Stimulated activated CD4-positive, alpha-beta T cell treated with anti-CD3 and anti-CD28 coated beads, Interleukin-2, amount 100 ng/mL, for 48 hours (primary cell): ENCODE data around the gene TMEM232.
"Not testable (repeated sequence)": the region's sequence is repeated elsewhere in the genome, so short reads cannot be mapped to it uniquely, and the experiment has no call there.

ENCODE experiments used
- DNase-seq, 2 donors: peaks; one replicate each; pipeline ENCODE4 v3.0.0-alpha.2; 2020

TMEM232 gene

DNA sequence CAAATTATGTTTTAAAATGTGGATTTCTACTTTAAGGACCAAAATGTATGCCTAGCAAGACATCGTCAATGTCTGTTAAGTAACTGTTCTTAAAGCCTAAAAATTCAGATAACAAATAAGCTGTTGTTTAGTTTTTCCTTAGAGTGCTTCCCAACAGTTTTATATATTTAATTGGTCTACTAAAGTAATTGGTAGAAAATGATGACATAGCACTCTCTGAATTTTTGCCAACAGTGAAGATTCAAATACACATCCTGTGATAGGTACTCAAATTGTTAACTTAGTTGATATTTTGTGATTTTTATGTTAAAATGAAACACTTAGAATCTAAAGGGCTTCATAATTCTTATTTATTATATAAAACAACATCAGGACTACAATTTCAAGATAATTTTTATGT is 107.5 kb downstream of the TMEM232 start:
- no peak for DNase-seq

DNA sequence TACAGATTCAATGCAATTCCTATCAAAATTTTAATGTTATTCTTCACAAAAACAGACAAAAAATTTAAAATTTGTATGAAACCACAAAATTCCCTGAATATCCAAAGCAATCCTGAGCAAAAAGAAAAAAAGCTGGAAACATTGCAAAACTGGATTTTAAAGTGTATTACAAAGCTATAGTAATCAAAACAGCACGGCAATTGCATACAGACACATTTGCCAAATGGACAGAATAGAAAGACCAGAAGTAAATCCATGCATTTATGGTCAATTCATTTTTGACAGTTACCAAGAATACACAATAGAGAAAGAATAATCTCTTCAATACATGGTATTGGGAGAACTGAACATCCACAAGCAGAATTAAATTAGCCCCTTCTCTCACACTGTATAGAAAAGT is 110.5 kb downstream of the TMEM232 start:
- DNase-seq, result no peak

DNA sequence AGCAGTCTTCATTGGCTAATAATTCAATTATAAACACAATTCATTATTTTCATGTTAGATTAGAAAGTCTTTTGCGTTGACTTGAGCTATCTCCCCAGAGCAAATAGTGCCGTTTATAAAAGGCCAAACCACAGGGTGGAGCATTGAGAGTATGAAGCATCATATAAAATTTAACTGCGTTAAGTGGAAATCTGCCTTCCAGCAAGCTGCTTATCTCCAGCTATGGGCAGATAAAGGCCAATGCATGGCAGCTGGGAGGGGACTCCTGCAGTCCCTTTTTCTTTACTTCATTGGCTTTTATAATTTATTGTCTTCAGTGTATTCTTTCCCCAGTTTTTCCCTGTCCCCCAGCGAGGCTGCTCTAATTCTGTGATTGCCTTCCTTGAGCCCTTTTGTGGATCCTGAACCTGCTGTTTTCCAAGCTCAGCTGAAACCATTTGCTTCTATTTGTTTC is 113.7 kb downstream of the TMEM232 start:
- DNase-seq, result no peak

DNA sequence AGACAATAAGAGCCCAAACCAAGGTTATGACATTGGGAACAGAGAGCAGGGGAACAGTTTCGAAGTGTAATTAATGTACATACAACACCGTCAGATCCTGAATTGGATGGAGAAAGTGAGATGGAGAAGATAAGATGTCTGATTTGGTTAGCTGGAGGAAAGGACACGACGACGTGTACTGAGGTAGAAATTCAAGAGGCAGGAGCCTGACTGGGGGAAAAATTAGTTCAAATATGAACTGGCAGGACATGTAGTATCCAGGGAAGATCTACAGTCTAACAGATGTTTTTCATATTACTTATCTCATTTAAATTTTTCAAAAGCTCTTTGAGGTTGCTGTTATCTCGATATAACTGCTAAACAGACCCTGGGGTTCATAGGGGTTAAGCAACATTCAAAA is 114.7 kb downstream of the TMEM232 start:
- DNase-seq, result no peak

DNA sequence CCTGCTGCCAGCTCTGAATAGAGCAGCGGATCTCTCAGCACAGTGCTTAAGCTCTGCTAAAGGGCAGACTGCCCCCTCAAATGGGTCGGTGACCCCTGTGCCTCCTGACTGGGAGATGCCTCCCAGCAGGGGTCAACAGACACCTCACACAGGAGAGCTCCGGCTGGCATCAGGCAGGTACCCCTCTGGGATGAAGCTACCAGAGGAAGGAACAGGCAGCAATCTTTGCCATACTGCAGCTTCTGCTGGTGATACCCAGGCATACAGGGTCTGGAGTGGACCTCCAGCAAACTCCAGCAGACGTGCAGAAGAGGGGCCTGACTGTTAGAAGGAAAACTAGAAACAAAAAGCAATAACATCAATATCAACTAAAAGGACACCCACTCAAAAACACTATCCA is 131.6 kb downstream of the TMEM232 start:
- no peak for DNase-seq

DNA sequence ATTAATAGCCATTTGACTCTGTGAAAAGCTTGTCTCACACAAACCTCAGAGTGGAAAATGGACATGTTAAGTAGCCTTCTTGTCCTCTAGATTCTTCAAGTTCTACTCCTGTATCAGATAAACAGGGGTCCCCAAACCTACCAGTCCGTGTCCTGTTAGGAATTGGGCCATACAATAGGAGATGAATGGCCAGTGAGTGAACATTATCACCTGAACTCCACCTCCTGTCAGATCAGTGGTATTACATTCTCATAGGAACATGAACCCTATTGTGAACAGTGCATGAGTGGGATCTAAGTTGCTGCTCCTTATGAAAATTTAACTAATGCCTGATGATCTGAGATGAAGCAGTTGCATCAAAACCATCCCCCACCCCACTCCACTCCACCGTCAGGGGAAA is 136.3 kb downstream of the TMEM232 start:
- no peak for DNase-seq

DNA sequence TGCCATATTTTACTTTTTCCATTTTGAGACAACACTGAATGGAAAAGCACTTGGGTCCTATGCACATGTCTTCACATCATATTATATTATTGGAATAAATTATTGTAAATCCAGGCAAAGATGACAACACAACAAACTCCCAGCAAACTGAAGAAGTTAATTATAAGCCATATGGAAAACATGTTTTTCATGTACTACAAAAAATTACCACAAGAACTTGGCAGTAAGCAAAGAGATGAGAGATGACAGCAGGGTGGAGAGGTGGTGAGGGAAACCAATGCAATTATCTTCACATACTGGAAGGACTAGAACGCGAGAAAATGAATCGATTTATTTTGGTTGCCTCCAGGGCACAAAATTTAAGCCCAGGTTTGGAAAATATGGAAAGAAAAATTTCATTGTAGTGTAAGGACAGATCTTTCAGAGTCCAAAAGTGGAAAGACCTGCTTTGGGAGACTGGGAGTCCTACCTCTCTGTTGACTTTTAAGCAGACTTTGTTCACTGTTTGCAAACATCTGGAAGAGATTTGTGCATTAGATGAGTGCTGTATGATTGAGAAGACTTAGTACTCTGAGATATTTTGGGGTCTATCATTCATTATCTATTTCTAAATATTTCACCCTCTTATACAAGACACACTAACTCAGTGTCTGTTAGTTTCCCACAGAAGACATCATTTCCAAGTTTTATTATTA is 138.0 kb downstream of the TMEM232 start:
- no peak for DNase-seq

DNA sequence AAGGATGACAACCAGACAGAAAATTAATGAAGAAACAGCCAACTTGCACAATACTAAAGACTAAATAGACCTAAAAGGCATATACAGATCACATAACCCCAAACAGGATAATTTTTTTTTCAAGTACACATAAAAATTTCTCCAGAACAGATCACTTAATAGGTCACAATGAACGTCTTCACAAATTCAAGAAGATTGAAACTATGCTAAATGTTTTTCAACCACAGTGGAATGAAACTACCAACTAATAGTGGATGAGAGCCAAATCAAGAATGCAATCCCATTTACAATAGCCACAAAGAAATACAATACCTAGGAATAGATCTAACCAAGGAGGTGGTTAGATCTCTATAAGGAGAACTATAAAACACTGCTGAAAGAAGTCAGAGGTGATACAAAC is 145.8 kb downstream of the TMEM232 start:
- no peak for DNase-seq

DNA sequence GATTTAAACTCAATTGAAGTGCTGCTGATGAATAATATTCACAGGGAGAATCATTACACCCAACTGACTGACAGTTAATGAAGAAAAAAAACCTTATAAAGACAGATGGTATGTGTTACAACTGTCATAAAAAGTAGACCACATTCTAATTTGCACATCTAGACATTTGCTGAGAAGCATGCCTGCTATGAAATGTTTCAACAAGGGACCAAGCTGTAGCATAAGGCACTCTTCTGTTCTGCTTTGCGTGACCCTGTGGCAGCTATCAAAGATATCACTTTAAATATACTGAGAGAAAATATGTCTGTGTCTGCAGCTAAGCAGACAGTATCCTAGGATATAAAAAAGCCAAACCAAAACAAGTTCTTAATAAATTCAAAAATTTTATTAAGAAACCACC is 153.7 kb downstream of the TMEM232 start:
- no peak for DNase-seq

DNA sequence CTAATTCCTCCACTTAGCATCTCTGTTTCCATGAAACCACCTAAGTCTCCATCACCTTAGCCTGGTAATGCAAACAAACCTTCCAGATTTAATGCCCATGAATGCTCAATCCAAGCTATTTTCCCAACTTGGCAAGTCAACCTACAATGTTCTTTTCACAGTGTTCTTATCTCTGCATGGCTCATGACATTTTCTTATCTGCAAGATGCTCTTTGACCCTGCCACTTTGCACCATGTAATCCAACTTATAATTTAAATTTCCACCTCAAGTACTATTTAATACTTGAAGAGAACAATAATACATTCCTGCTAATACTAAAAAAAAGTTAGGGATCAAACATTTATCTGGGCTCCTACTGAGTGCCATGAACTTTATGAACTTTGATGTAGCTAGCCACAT is 164.3 kb downstream of the TMEM232 start:
- no peak for DNase-seq

DNA sequence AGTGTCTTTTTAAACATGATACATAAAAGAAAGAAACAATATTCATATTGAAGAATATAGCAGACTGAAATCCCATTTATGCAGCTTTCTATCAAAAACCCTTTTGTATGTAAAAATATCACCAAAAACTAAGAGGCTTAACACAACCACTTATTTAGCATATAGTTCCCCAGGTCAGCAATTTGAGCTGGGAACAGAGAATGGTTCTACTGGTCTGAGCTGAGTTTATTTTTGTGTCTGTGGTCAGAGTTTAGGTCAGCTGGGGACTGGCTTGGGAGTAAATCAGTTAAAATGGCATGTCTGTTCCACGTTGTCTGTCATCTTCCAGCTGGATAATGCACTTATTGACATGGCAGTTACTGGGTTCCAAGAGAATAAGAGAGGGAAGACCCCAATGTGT is 165.0 kb downstream of the TMEM232 start:
- no peak for DNase-seq

DNA sequence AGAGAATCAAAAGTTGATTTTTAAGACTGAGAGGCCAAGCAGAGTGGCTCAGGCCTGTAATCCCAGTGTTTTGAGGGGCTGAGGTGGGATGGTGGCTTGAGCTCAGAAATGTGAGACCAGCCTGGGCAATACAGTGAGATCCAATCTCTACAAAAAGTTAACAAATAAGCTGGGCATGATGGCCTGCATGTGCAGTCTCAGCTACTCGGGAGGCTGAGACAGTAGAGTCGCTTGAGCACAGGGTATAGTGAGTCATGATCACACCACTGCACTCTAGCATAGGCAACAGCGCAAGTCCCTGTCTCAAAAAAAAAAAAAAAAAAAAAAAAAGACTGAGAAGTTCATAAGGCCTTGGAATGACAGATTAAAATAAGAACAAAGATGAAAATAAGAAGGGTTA is 177.2 kb downstream of the TMEM232 start:
- DNase-seq, result no peak

DNA sequence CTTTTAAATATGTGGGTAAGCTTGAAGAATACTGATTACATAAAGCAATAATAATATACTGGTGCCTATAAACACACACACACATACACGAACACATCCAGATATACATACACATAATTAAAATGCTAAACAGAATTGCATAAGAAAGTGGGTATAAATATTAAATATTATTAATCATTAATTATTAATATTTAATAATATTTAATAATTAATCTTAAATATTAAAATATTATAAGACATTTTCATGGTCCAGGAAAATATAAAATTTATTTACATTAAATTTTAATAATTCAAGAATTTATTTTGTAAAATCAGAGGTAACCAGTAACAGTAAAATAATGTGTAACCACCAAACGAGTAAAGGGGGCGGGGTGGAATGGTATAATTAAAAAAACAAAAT is 178.3 kb downstream of the TMEM232 start:
- DNase-seq, result no peak

DNA sequence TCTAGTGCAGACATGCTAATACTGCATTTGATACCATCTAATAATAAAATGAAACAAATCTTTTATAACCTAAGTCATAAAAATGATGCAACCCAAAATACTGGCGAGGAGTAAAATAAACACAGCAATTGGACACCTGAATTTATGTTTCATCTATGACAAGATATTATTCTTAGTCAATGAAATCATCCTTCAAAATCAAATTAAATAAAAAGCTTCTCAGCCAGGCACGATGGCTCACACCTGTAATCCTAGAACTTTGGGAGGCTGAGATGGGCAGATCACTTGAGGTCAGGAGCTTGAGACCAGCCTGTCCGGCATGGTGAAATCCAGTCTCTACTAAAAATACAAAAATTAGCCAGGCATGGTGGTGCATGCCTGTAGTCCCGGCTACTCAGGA is 179.0 kb downstream of the TMEM232 start:
- DNase-seq, result no peak

DNA sequence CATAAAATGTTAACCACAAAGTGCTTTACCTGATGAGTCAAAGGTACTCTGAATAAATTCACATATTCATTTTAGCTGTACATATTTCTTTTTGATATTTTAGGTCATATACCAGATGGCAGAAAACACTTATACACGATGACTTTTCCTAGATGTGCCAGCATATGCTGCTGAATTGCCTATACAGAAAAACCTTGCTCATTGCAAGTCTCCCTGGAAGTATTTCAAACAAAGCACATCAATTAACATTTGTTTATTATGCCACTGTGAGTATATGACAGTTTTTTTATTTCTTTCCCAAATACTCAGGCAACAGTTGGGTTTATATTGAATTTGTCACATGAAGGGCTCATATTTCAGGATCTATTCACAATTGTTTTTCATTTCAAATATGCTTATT is 180.8 kb downstream of the TMEM232 start:
- DNase-seq, result no peak

DNA sequence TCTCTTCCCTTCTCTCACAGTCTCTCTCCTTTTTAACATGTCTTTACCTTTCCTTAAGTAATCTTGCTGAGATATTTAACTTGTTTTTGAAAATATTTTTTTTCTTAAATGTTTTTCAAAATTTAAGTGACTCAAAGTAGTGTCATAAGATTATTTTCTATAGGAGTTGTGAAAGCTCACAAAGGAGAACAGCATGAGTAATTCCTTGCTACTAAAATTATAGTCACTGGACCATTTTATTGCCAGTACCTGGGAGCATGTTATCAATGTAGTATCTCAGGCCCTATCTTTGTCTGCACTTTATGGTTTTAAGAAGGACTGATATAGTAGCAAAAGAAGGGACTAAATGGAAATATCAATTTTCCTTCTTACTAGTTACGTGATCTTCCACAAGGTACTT is 181.9 kb downstream of the TMEM232 start:
- DNase-seq, result no peak

DNA sequence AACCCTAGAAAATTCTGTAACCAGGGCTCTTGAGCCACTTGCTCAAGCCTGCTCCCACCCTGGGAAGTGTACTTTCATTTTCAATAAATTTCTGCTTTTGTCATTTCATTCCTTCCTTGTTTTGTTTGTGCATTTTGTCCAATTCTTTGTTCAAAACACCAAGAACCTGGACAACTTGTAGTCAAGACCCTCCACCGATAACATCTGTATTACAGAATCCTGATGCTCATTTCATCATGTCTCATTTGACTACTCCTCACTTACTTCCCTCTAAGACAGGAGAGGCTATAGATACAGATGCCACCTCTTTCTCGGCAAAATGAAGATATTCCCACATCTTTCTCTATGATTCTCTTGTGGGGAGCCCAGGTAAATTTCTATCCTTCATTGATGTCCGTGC is 183.5 kb downstream of the TMEM232 start:
- DNase-seq, result no peak

DNA sequence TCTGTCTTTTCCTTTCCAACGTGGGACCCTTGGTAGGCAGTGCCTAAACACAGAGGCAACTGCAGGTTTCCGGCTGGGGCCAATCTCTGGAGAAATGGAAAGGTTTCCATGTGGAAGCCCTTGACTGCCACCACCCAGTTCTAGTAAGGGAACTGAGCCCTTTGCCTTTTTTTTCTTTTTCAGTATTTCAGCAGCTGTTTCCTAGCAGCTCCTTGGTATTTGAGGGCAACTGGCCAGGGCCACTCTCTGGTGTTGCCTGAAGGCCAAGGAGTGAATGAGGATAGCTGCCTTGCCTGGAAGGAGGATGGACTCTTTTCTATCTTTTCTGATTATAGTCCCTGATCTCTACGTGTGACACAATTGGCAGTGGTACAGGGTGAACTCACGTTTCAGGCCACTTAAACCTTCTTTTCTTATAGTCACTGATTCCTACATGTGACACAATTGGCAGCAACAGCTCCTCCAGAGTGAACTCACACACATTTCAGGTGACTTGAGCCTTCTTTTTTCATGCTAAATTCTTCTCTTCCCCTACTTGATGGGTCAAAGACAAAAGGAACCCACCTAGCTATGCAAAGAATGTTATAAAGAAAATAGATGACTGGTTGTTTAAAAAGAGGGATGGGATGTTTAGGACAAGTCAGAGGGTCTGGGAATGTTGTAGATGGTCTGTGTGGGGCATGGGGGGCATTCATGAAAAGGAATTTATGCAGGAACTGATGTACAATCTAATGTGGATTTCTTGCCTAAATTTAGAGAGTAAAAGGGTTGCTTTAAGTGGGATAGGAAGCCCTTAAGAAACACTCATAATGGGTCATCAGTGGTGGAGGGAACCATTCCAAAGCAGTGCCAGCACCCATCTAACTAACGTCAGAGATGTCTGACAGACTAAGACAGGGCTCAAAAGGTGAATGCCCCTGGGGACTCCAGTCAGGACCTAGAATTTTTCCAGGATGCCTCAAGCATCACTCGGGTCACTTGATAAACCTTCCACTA is 190.1 kb downstream of the TMEM232 start:
- DNase-seq, result no peak

DNA sequence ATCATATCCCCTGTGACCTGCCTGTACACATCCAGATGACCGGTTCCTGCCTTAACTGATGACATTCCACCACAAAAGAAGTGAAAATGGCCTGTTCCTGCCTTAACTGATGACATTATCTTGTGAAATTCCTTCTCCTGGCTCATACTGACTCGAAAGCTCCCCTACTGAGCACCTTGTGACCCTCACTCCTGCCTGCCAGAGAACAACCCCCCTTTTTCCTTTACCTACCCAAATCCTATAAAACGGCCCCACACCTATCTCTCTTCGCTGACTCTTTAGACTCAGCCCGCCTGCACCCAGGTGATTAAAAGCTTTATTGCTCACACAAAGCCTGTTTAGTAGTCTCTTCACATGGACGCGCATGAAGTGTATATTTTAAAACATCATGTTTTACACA is 191.3 kb downstream of the TMEM232 start:
- DNase-seq, result not testable (repeated sequence)

DNA sequence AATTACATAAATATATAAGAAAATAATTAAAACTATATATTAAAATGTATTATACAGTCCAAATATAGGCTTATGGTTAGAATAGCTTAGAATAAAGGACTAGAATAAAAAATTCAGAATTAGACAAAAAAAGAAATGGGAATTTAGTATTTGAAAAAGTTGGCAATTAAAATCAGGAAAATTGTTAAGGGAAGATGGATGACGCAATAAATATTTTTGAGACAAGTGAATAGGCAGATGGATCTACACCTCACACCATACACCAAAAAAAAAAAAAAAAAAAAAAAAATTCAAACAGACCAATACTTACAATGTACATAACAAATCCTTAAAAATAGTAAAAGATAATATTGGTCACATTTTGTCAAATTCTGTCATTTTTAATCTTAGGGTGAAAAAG is 200.7 kb downstream of the TMEM232 start:
- DNase-seq, result no peak

DNA sequence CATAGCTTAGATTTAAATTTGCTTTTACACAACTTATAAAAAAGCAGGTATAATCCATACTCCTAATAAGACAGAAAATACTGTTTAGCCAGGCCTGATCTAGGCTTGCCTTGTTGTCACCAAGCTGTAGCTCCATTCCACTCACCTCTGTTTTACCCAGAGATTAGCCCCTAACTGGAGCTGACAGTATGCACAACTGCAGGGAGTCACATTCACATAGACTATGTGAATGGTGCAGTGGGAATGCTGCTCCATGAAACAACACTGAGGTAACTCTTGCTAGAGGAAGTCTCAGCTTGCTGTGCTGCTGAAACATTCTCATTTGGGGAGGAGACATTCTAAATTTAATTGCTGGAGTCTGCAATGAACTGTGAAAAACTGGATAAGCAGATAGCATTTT is 209.1 kb downstream of the TMEM232 start:
- no peak for DNase-seq

DNA sequence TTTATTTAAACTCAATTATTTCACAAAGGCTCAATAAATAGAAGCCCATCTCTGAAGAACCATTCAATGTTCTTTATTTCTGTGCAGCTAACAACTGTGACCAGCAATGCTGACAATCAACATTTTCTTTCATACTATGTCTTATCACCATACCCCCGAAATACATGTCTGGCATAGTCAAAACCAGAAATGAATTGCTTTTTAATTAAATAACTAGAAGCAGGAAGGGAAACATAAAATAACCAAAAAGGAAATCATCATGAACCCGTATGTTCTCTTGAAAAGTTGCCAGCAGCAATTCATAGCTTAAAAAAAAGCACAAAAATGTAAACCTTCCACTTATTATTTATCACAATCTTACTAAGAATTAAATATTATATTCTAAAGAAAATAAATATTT is 212.4 kb downstream of the TMEM232 start:
- no peak for DNase-seq

DNA sequence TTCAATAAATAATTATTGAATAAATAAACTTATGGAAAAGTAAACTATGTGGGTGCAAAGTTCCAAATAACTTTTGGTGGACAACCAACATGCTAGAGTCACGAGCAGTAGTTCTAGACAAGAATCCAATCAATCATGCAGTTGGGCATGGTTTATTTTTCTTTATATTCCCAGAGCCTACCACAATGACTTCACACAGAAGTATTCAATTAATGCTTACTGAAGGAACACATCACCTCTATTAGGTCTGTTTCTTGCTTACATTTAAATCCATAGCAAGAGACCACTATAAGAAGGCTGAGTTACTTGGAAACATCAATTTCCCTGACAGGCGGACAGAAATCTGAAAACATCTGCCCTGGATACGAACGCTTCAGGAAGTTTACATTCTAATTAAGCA is 214.2 kb downstream of the TMEM232 start:
- DNase-seq, result no peak

DNA sequence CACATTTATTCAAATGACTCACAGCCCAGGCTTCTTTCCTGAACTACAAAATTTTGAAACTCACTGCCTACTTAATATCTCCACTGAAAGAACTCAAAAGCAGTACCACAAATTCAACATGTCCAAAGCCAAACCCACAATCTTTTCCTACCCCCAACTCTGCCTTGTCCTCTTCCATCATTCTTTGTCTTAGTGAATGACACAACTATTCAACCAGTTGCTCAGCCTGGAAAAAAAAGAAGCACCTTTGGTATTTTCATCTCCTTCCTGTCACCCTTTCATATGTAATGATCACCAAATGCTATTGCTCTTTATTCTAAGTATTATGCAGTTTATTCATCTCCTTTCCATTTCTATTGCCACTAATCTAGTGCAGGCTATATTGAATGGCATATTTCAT is 216.3 kb downstream of the TMEM232 start:
- no peak for DNase-seq
